GM23248 (cell line): ENCODE data around the gene MOV10. TPM values are rescaled to one million over a fixed set of nuclear protein-coding genes. Genes with fewer than 3 reads are reported as not detected.

Source experiments
- DNase-seq: peaks from one replicate; pipeline ENCODE4 v3.0.0-alpha.2; 2015
- H2AFZ ChIP-seq: fragments of 200-600 bp; sonication (generic); 2 replicates; pipeline ENCODE4 v1.6.1; 2016; ENCODE audit warnings: antibody characterized with exemption
- H3F3A ChIP-seq: fragments of 200-600 bp; sonication (generic); 2 replicates; pipeline ENCODE4 v1.6.1; 2016; ENCODE audit warnings: mild to moderate bottlenecking, antibody characterized with exemption, mixed run types; ENCODE audit not compliant: insufficient read depth
- H3K27ac ChIP-seq: fragments of 200-600 bp; sonication (generic); 2 replicates; pipeline ENCODE4 v1.5.1; 2016; ENCODE audit warnings: mild to moderate bottlenecking
- H3K27me3 ChIP-seq: fragments of 200-600 bp; sonication (generic); replicated peaks from 2 replicates; pipeline ENCODE4 v1.6.1; 2016; ENCODE audit warnings: mild to moderate bottlenecking; ENCODE audit not compliant: insufficient read depth
- H3K36me3 ChIP-seq: fragments of 200-600 bp; sonication (generic); 2 replicates; pipeline ENCODE4 v1.6.1; 2016; ENCODE audit warnings: low read depth, mild to moderate bottlenecking
- H3K4me1 ChIP-seq: fragments of 200-600 bp; sonication (generic); 2 replicates; pipeline ENCODE4 v1.6.1; 2016; ENCODE audit warnings: mild to moderate bottlenecking; ENCODE audit not compliant: insufficient read depth
- H3K4me2 ChIP-seq: fragments of 200-600 bp; sonication (generic); one replicate; pipeline ENCODE4 v1.6.1; 2016; ENCODE audit warnings: mild to moderate bottlenecking; ENCODE audit not compliant: unreplicated experiment
- H3K4me3 ChIP-seq: fragments of 200-600 bp; sonication (generic); 2 replicates; pipeline ENCODE4 v1.5.1; 2016; ENCODE audit warnings: mild to moderate bottlenecking
- H3K79me2 ChIP-seq: fragments of 200-600 bp; sonication (generic); 2 replicates; pipeline ENCODE4 v1.6.1; 2016; ENCODE audit warnings: mild to moderate bottlenecking; ENCODE audit not compliant: insufficient read depth
- H3K9ac ChIP-seq: fragments of 200-600 bp; sonication (generic); 2 replicates; pipeline ENCODE4 v1.6.1; 2016; ENCODE audit warnings: mild to moderate bottlenecking
- H3K9me2 ChIP-seq: fragments of 200-600 bp; sonication (generic); 2 replicates; pipeline ENCODE4 v1.6.1; 2016; ENCODE audit warnings: mixed run types, mild to moderate bottlenecking, moderate library complexity; ENCODE audit not compliant: insufficient read depth
- H3K9me3 ChIP-seq: fragments of 200-600 bp; sonication (generic); one replicate; pipeline ENCODE4 v1.6.1; 2017; ENCODE audit warnings: low read depth
- H4K20me1 ChIP-seq: fragments of 200-600 bp; sonication (generic); 2 replicates; pipeline ENCODE4 v1.6.0; 2016; ENCODE audit not compliant: insufficient read depth
- EZH2 ChIP-seq: fragments of 200-600 bp; sonication (generic); IDR thresholded peaks from 2 replicates; pipeline ENCODE4 v1.6.1; 2018; ENCODE audit warnings: antibody characterized with exemption, mild to moderate bottlenecking; ENCODE audit not compliant: insufficient read depth, poor library complexity, severe bottlenecking
- EZH2phosphoT487 ChIP-seq: fragments of 200-600 bp; sonication (generic); IDR thresholded peaks from 2 replicates; pipeline ENCODE4 v1.6.1; 2018; ENCODE audit warnings: antibody characterized with exemption, moderate library complexity, mild to moderate bottlenecking, low read depth; ENCODE audit not compliant: insufficient read depth
- WGBS, 2 experiments: methylation state at CpG; one replicate each; pipeline ENCODE4 v1.1.6; 2015 to 2017; ENCODE audit warnings: low lambda C conversion rate in 2 of 2, low coverage in 1 of 2; ENCODE audit errors: missing lambda C conversion rate in 2 of 2; 5-methylcytosine and 5-hydroxymethylcytosine counted together
- in situ Hi-C: fragments of 300-500 bp; cut with MboI; formaldehyde crosslinking; loops from 2 replicates; pipeline ENCODE4 v1.15.0; 2020
- polyA plus RNA-seq: library from polyadenylated mRNA; unstranded; fragments of >200 nt; fragmentation: Nextera tagmentation; extraction: Ambion mirVana; gene quantifications from 2 replicates; pipeline ENCODE4 v1.2.1, GENCODE V29; 2016
- total RNA-seq: library from RNA; depleted of rRNA; stranded (reverse); fragments of >200 nt; shearing (Covaris generic); gene quantifications from 2 replicates; pipeline ENCODE4 v1.2.3, GENCODE V29; 2014

MOV10 gene
- total and polyA plus RNA-seq, 2 experiments from 2014 or later, result 16.5 to 29.1 TPM

DNA sequence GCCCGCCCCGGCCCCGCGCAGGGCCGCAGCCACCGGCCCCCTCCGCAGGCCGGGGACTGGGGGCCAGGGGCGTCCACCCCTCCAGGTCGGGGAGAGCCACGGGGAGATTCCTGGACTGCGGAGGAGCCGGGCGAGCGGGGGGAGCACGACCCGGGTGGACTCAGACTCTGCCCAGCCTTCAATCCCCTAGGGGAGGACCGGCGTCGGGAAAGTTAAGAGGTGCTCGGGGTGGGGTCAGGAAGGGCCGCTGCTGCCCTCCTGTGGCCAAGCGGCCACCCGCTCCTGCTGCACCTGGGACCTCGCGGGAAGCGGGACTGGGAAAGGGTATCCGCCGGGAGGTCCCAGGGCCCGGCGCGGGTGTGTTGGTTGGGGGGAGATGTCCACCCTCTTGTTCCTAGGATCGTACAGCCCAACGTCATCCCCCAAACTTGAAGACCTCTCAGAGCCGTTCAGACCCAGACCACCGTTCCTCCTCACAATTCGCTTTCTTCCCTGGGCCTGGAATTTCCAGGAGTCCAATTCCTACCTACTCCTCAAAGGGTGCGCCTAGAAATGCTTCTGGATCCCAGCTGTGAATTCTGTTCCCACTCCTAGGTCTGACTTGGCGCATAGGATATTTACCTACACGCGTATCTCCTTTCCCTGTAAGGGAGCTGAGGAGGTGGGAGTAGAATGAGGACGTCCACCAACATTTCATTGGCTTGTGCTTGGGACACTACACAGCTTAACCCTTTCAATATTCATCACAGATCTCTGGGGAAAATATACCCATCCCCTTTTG lies 33.0 kb downstream of the MOV10 start:
- no peaks in the 10 kb centered on the region for H3K9me2 ChIP-seq
- no peaks in the 10 kb centered on the region for H3K27me3 ChIP-seq
- no peak for TF ChIP-seq EZH2phosphoT487
- TF ChIP-seq EZH2, result no peak
- in situ Hi-C loops, result no loop called here
- peaks cover 6% of the 10 kb centered on the region; the same call in 1 of the 2 replicates for H3K4me1 ChIP-seq
- no peak overlapping the region; the same call in 1 of the 2 replicates for H3K27ac ChIP-seq
- 8 to 9% methylated on average over 29 to 36 of the region's 42 CpGs for WGBS, 2 experiments
- H3K4me3 ChIP-seq, result peak overlapping the region; percentile 90
- H3K4me2 ChIP-seq, result peak overlapping the region; percentile 81
- peak overlapping the region; percentile 87 for H2AFZ ChIP-seq
- DNase-seq, result peak; percentile 95
- H3K9me3 ChIP-seq, result no peaks in the 10 kb centered on the region
- no peaks in the 10 kb centered on the region; the same call in 1 of the 2 replicates for H3K36me3 ChIP-seq
- H3K79me2 ChIP-seq, result peaks cover 42% of the 10 kb centered on the region
- peaks cover 26% of the 10 kb centered on the region for H3F3A ChIP-seq
- no peaks in the 10 kb centered on the region for H4K20me1 ChIP-seq
- peak overlapping the region; percentile 95 for H3K9ac ChIP-seq

DNA sequence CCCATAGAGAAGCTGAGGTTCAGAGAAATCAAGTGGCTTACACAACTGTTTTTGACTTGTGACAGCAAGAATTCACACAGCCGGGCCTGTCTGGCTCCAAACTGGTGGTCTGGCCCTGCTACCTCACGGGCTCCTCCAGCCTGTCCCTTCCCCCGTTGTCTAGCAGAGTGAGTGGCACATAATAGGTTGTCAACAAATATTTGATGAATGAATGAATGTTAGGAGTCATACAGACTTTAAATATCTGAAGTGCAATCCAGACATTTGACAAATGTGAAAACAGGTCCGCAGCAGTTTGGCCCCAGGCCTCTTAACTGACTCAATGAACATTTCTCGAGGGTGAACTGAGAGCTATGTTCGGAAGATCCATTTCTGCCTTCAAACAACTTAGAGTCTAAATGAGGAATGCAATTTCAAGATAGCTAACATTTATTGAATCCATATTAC lies 33.6 kb downstream of the MOV10 start:
- peaks cover 37% of the 10 kb centered on the region for H3K79me2 ChIP-seq
- H3K9me2 ChIP-seq, result no peaks in the 10 kb centered on the region
- H2AFZ ChIP-seq, result peak overlapping the region; percentile 87
- H3K4me3 ChIP-seq, result peak overlapping the region; percentile 90
- H3K27me3 ChIP-seq, result no peaks in the 10 kb centered on the region
- no peaks in the 10 kb centered on the region for H4K20me1 ChIP-seq
- peak overlapping the region; percentile 95 for H3K9ac ChIP-seq
- no peaks in the 10 kb centered on the region for H3K9me3 ChIP-seq
- no peaks in the 10 kb centered on the region for H3K36me3 ChIP-seq
- H3K4me2 ChIP-seq, result peak overlapping the region; percentile 81
- H3K27ac ChIP-seq, result no peak overlapping the region
- WGBS, 2 experiments, result 57 to 60% methylated on average over 6 of the region's 6 CpGs
- DNase-seq, result no peak
- TF ChIP-seq EZH2phosphoT487 (no peak), EZH2 (no peak)
- H3F3A ChIP-seq, result peaks cover 20% of the 10 kb centered on the region
- H3K4me1 ChIP-seq, result 0 out of 2 replicates have a peak, but pooled peaks cover 6% of the 10 kb centered on the region
- in situ Hi-C loops, result no loop called here

DNA sequence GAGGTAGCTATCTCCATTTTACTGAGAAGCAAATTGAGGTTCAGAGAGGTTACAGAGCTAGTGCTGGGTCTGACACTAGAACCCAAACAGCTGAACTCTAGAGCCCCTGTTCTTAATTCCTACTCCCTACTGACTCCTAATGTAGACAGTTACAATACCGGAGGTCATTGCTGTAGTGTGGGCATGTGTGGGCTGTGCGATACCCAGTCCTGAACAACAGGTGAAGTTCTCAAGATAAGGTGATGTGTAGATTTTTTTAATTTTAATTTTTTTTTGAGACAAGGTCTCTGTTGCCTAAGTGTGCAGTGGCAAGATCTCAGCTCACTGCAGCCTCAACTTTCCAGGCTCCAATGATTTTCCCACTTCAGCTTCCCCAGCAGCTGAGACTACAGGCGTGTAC lies 34.0 kb downstream of the MOV10 start:
- H4K20me1 ChIP-seq, result no peaks in the 10 kb centered on the region
- no peaks in the 10 kb centered on the region for H3K9me2 ChIP-seq
- H3K36me3 ChIP-seq, result no peaks in the 10 kb centered on the region
- DNase-seq, result no peak
- H3K4me3 ChIP-seq, result no peak overlapping the region
- in situ Hi-C loops, result no loop called here
- H3F3A ChIP-seq, result peaks cover 17% of the 10 kb centered on the region
- H3K4me2 ChIP-seq, result no peak overlapping the region
- no peak overlapping the region for H2AFZ ChIP-seq
- H3K27ac ChIP-seq, result no peak overlapping the region
- H3K9ac ChIP-seq, result no peak overlapping the region
- H3K9me3 ChIP-seq, result no peaks in the 10 kb centered on the region
- no peak for TF ChIP-seq EZH2
- no peak for TF ChIP-seq EZH2phosphoT487
- WGBS, 2 experiments, result 93 to 94% methylated on average over 3 of the region's 3 CpGs
- no peaks in the 10 kb centered on the region for H3K27me3 ChIP-seq
- H3K4me1 ChIP-seq, result 0 out of 2 replicates have a peak, but pooled peaks cover 6% of the 10 kb centered on the region
- H3K79me2 ChIP-seq, result peaks cover 32% of the 10 kb centered on the region

DNA sequence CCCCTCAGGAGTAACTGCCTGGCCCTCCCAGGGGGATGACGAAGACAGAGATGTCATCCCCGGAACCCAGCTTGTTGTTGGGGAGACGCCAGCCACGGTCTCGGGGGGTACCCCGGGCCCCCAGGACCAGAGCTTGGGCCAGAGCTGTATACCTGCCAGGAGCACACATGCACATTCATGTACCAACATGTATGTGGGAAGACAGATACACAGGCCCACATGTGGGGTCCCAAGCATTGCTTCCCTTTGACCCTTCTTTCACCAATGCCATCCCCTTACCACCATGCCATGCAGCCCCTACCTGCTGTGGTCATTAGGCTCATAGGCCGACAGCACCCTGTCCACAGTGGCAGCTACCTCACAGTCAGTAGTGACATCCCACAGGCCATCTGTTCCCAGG lies 35.7 kb downstream of the MOV10 start:
- WGBS, 2 experiments, result 84 to 87% methylated on average over 4 to 7 of the region's 7 CpGs
- no peak overlapping the region for H3K4me3 ChIP-seq
- no peak for DNase-seq
- H3K27ac ChIP-seq, result no peak overlapping the region
- no peaks in the 10 kb centered on the region for H4K20me1 ChIP-seq
- H3K4me1 ChIP-seq, result 0 out of 2 replicates have a peak, but pooled peaks cover 6% of the 10 kb centered on the region
- no peaks in the 10 kb centered on the region for H3K9me3 ChIP-seq
- H3K4me2 ChIP-seq, result no peak overlapping the region
- peaks cover 15% of the 10 kb centered on the region for H3F3A ChIP-seq
- H2AFZ ChIP-seq, result no peak overlapping the region
- H3K79me2 ChIP-seq, result peaks cover 17% of the 10 kb centered on the region
- no peaks in the 10 kb centered on the region for H3K36me3 ChIP-seq
- in situ Hi-C loops, result no loop called here
- H3K27me3 ChIP-seq, result no peaks in the 10 kb centered on the region
- H3K9me2 ChIP-seq, result no peaks in the 10 kb centered on the region
- H3K9ac ChIP-seq, result no peak overlapping the region
- no peak for TF ChIP-seq EZH2
- TF ChIP-seq EZH2phosphoT487, result no peak
